Spleen (tissue), 7 donors: ENCODE measurements around the gene NTRK2.
"Not testable (repeated sequence)": the region's sequence is repeated elsewhere in the genome, so short reads cannot be mapped to it uniquely, and the experiment has no call there.

Experiments used
- POLR2A ChIP-seq, 3 donors: fragments of 450-650 bp; IDR thresholded peaks; one replicate each; pipeline ENCODE4 v1.5.1; 2017; ENCODE audit warnings: antibody characterized with exemption in 3 of 3, mild to moderate bottlenecking in 1 of 3
- POLR2AphosphoS5 ChIP-seq, 3 donors: sonication (generic); formaldehyde crosslinking; IDR thresholded peaks; one replicate each; pipeline ENCODE4 v1.5.1; 2017; ENCODE audit warnings: antibody characterized with exemption in 3 of 3
- TF ChIP-seq, protein P1 (sequence below), 11 experiments: fragments of 200-600 bp in 7 of 11; fragments of 450-650 bp in 4 of 11; sonication (generic) in 4 of 11; IDR thresholded peaks in 8 of 11; conservative IDR thresholded peaks in 3 of 11; 1 replicate in 7 of 11; 2 replicates in 4 of 11; pipeline versions ENCODE4 v1.4.0 to v1.8.0; 2016 to 2021; ENCODE audit warnings: antibody characterized with exemption in 11 of 11, inconsistent platforms in 4 of 11, mild to moderate bottlenecking in 1 of 11
- donor health status: DM: no; HTN: no; CAD: no; lungs with moderate emphysema.
- donor health status: DM: no; HTN: no; CAD: no.
- donor health status: DM: no; HTN: no; CAD: no.

DNA sequence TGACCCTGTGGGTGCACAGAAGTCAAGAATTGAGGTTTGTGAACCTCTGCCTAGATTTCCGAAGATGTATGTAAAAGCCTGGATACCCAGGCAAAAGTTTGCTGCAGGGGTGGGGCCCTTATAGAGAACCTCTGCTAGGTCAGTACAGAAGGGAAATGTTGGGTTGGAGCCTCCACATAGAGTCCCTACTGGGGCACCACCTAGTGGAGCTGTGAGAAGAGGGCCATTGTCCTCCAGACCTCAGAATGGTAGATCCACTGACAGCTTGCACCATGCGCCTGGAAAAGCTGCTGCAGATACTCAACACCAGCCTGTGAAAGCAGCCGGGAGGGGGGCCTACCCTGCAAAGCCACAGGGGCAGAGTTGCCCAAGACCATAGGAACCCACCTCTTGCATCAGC, 399.9 kb downstream of the NTRK2 start:
- TF ChIP-seq, protein P1, sequence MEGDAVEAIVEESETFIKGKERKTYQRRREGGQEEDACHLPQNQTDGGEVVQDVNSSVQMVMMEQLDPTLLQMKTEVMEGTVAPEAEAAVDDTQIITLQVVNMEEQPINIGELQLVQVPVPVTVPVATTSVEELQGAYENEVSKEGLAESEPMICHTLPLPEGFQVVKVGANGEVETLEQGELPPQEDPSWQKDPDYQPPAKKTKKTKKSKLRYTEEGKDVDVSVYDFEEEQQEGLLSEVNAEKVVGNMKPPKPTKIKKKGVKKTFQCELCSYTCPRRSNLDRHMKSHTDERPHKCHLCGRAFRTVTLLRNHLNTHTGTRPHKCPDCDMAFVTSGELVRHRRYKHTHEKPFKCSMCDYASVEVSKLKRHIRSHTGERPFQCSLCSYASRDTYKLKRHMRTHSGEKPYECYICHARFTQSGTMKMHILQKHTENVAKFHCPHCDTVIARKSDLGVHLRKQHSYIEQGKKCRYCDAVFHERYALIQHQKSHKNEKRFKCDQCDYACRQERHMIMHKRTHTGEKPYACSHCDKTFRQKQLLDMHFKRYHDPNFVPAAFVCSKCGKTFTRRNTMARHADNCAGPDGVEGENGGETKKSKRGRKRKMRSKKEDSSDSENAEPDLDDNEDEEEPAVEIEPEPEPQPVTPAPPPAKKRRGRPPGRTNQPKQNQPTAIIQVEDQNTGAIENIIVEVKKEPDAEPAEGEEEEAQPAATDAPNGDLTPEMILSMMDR (IDR thresholded peaks at IDR 0.05 in 8 of 11, conservative IDR thresholded peaks at IDR 0.05 in 3 of 11): not testable (repeated sequence)
- TF ChIP-seq POLR2AphosphoS5, POLR2A (IDR thresholded peaks at IDR 0.05): not testable (repeated sequence)
